Progenitor cell of endocrine pancreas (in vitro differentiated cells): ENCODE data around the gene NIM1K. TPM values are rescaled to one million over a fixed set of nuclear protein-coding genes. Genes with fewer than 3 reads are reported as not detected.

Source experiments
- DNase-seq: peaks from one replicate; pipeline ENCODE4 v3.0.0; 2021; ENCODE audit warnings: low spot score; ENCODE audit not compliant: unreplicated experiment
- H3K27ac Mint-ChIP-seq: 2 replicates; pipeline ENCODE4 v1.8.0; 2021; ENCODE audit warnings: mild to moderate bottlenecking, moderate library complexity, mixed read lengths
- H3K27me3 Mint-ChIP-seq: 2 replicates; pipeline ENCODE4 v1.8.0; 2021; ENCODE audit warnings: mixed read lengths
- H3K36me3 Mint-ChIP-seq: 2 replicates; pipeline ENCODE4 v1.8.0; 2022; ENCODE audit warnings: mixed read lengths; ENCODE audit not compliant: insufficient read depth
- H3K4me1 Mint-ChIP-seq: 2 replicates; pipeline ENCODE4 v1.8.0; 2021; ENCODE audit warnings: low read depth, mixed read lengths
- H3K4me3 Mint-ChIP-seq: 2 replicates; pipeline ENCODE4 v1.8.0; 2021; ENCODE audit warnings: low read depth, mild to moderate bottlenecking, moderate library complexity, mixed read lengths
- H3K9me3 Mint-ChIP-seq: 2 replicates; pipeline ENCODE4 v1.8.0; 2021; ENCODE audit warnings: low read depth, mixed read lengths
- long read RNA-seq: library from polyadenylated mRNA; unstranded; transcript quantifications from one replicate; pipeline ENCODE4 v2.0.0, GENCODE V29; 2020
- total RNA-seq: library from RNA; stranded (reverse); gene quantifications from 2 replicates; pipeline ENCODE4 v1.2.1, GENCODE V29; 2021
- TF ChIP-seq, protein P1 (sequence below): fragments of 200-600 bp; sonication (generic); IDR thresholded peaks from one replicate; pipeline ENCODE4 v1.5.0; 2021; ENCODE audit warnings: antibody characterized with exemption, mild to moderate bottlenecking; ENCODE audit not compliant: unreplicated experiment

NIM1K gene
- total RNA-seq: 0.19 and 0.49 TPM in 2 replicates
- long read RNA-seq: 0 reads

DNA sequence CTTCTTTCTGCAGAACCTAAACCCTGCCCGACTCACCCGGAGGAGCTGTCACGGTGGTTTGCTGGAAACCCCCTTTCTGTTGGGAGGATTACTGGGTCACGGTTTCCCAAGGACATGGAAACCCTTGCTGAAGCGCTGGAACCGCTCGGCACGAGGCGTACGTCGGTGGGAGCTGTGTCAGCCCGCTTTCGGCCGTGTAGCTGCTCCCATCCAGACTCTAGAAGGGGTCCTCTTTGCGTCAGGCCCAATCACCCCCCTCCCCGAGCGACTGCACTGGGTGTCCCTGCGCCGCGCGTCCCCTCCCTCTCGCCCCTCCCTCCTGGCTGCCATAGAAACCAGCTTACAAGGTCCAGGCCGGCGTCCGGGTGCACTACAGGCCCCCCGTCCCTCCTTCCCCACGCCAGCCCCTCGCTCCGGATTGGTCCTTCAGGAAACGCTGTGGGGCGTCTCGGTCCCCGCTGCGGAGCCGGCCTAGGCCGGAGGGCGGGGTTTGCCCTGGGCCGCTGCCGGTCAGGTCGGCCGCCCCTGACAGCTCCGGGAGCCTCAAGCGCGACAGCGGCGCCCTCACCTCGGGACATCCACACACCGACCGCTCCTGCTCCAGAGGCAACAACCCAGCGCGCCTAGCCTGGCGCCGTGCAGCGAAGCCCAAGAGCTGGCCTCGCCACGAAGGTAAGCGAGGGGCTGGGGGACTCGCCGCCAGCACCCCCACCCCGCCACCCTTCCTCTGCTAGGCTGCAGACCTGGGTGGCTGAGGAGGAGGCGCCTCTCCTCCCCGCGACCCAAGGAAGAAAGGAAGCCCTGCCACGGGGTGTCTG, at the start of gene NIM1K:
Gene NIM1K (plus strand): TSS at position 486 of the 818 bp plus-strand sequence. CDS start 53,551 bp downstream, outside the sequence.
- TF ChIP-seq, protein P1, sequence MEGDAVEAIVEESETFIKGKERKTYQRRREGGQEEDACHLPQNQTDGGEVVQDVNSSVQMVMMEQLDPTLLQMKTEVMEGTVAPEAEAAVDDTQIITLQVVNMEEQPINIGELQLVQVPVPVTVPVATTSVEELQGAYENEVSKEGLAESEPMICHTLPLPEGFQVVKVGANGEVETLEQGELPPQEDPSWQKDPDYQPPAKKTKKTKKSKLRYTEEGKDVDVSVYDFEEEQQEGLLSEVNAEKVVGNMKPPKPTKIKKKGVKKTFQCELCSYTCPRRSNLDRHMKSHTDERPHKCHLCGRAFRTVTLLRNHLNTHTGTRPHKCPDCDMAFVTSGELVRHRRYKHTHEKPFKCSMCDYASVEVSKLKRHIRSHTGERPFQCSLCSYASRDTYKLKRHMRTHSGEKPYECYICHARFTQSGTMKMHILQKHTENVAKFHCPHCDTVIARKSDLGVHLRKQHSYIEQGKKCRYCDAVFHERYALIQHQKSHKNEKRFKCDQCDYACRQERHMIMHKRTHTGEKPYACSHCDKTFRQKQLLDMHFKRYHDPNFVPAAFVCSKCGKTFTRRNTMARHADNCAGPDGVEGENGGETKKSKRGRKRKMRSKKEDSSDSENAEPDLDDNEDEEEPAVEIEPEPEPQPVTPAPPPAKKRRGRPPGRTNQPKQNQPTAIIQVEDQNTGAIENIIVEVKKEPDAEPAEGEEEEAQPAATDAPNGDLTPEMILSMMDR: no peak
- Mint-ChIP-seq H3K27ac (no peak within 1 kb of the TSS), H3K36me3 (peaks cover 2% of the 10 kb centered on the region), H3K9me3 (no peaks in the 10 kb centered on the region), H3K27me3 (peaks cover 33% of the 10 kb centered on the region), H3K4me1 (peaks cover 8% of the 10 kb centered on the region), H3K4me3 (peak within 1 kb of the TSS; percentile 66)
- peak; percentile 59 for DNase-seq

DNA sequence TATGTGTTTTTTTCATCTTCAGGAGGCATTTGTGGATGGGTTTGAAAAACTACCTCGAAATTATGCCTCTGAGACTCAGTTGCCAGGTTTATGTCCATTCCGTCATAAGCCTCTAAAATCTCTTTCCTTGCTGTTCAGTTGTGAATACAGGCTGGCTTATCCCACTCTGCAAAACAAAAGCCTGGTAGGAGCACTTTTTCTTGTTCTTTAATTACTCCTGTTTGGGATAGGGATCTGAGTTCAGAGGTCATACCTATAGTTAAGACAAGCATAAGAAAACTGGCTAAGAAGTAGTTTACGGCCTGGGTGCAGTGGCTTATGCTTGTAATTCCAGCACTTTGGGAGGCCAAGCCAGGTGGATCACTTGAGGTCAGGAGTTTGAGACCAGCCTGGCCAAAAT, 47.0 kb upstream of the NIM1K start:
- H3K27me3 Mint-ChIP-seq: no peaks in the 10 kb centered on the region
- H3K9me3 Mint-ChIP-seq: no peaks in the 10 kb centered on the region
- no peaks in the 10 kb centered on the region for H3K4me1 Mint-ChIP-seq
- peak overlapping the region; percentile 10 for H3K27ac Mint-ChIP-seq
- TF ChIP-seq, protein P1: no peak
- DNase-seq: no peak
- peaks cover 20% of the 10 kb centered on the region for H3K36me3 Mint-ChIP-seq
- no peak overlapping the region for H3K4me3 Mint-ChIP-seq

- Mint-ChIP-seq H3K9me3 (no peaks in the 10 kb centered on the region), H3K36me3 (peaks cover 15% of the 10 kb centered on the region), H3K27ac (no peak overlapping the region), H3K4me1 (no peaks in the 10 kb centered on the region), H3K4me3 (no peak overlapping the region), H3K27me3 (no peaks in the 10 kb centered on the region)
- TF ChIP-seq, protein P1: no peak
- no peak for DNase-seq
Measured at GRCh38 chr5:43146958-43147357, 45.1 kb upstream of the NIM1K start.

- no peak for DNase-seq
Measured at GRCh38 chr5:43148417-43148816, 43.6 kb upstream of the NIM1K start.

DNA sequence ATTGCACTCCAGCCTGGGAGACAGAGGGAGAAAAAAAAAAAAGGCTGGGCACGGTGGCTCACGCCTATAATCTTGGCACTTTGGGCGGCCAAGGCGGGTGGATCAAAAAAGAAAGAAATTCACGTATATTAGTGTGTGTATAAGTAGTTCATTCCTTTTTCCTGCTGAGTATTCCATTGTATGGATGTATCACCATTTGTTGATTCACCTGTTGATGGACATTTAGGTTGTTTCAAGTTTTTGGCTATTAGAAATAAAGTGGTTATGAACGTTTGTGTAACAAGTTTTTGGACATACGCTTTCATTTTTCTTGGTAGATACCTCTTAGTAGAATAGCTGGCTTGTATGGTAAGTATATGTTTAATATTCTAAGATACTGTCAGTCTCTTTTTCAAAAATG, 42.8 kb upstream of the NIM1K start:
- Mint-ChIP-seq H3K27ac (no peak overlapping the region), H3K4me1 (no peaks in the 10 kb centered on the region), H3K9me3 (no peaks in the 10 kb centered on the region), H3K27me3 (no peaks in the 10 kb centered on the region), H3K36me3 (peaks cover 17% of the 10 kb centered on the region), H3K4me3 (no peak overlapping the region)
- TF ChIP-seq, protein P1: no peak
- no peak for DNase-seq

More at GRCh38 chr5:43148417-43148816, 43.6 kb upstream of the NIM1K start:
- H3K4me1 Mint-ChIP-seq: no peaks in the 10 kb centered on the region
- no peak overlapping the region for H3K4me3 Mint-ChIP-seq
- TF ChIP-seq, protein P1: no peak
- no peak overlapping the region for H3K27ac Mint-ChIP-seq
- peaks cover 17% of the 10 kb centered on the region for H3K36me3 Mint-ChIP-seq
- no peaks in the 10 kb centered on the region for H3K27me3 Mint-ChIP-seq
- H3K9me3 Mint-ChIP-seq: no peaks in the 10 kb centered on the region
